Right lobe of liver (tissue), 4 donors: ENCODE data around the gene CLEC5A.

Source experiments
- CTCF ChIP-seq, 4 donors: fragments of 200-600 bp in 3 of 4; fragments of 450-650 bp in 1 of 4; IDR thresholded peaks; one replicate each; pipeline versions ENCODE4 v1.5.1 to v1.8.0; 2016 to 2022; ENCODE audit warnings: antibody characterized with exemption in 4 of 4, mild to moderate bottlenecking in 2 of 4
- POLR2A ChIP-seq: fragments of 450-650 bp; IDR thresholded peaks from one replicate; pipeline ENCODE4 v1.6.1; 2017; ENCODE audit warnings: antibody characterized with exemption, mild to moderate bottlenecking
- donor health status: DM: no; HTN: no; CAD: no.
- donor health status: DM: no; HTN: no; CAD: no.
- donor health status: DM: no; HTN: yes; CAD: no.

- no peak for TF ChIP-seq CTCF (IDR thresholded peaks at IDR 0.05)
- TF ChIP-seq POLR2A, result no peak
Observed at GRCh38 chr7:141949021-141949420, 2.2 kb upstream of the CLEC5A start.
